Lower leg skin (tissue), 4 donors: Measurements from ENCODE around the gene MVD. TPM values are rescaled to one million over a fixed set of nuclear protein-coding genes. Genes with fewer than 3 reads are reported as not detected.

Experiments
- DNase-seq, 2 donors: peaks; one replicate each; pipeline ENCODE4 v3.0.0-alpha.2; 2019; ENCODE audit warnings: low spot score in 2 of 2
- H3K4me3 ChIP-seq: fragments of 200-600 bp; sonication (generic); 2 replicates; pipeline ENCODE4 v1.5.1; 2017; ENCODE audit warnings: mild to moderate bottlenecking, low read depth; ENCODE audit not compliant: poor library complexity, severe bottlenecking
- POLR2A ChIP-seq, 2 donors: fragments of 450-650 bp; IDR thresholded peaks; one replicate each; pipeline ENCODE4 v1.6.1; 2016 to 2017; ENCODE audit warnings: antibody characterized with exemption in 2 of 2, mild to moderate bottlenecking in 1 of 2, moderate library complexity in 1 of 2
- WGBS, 2 donors: methylation state at CpG; one replicate each; pipeline ENCODE4 v1.1.5; 2018; 5-methylcytosine and 5-hydroxymethylcytosine counted together
- intact Hi-C: fragments of 100-400 bp; cut with DNase I; formaldehyde crosslinking; loops from one replicate; pipeline ENCODE4 v1.15.0; 2023; ENCODE audit warnings: low total_unique reads
- total RNA-seq, 4 donors: library from RNA; depleted of rRNA; stranded (reverse); fragments of >200 nt; gene quantifications; one replicate each; pipeline ENCODE4 v1.1.0, GENCODE V29; 2016
- TF ChIP-seq, protein P1 (sequence below), 3 donors: fragments of 450-650 bp; IDR thresholded peaks; one replicate each; pipeline ENCODE4 v1.5.1; 2016; ENCODE audit warnings: antibody characterized with exemption in 3 of 3, mild to moderate bottlenecking in 3 of 3, moderate library complexity in 2 of 3

The MVD gene
- total RNA-seq, 4 donors from 2014 or later = 40.2 to 93.5 (median 67.1) TPM

- DNase-seq = no peak
- intact Hi-C loops = no loop called here
- H3K4me3 ChIP-seq = no peak overlapping the region
- 95 to 98% methylated on average over 15 to 27 of the region's 27 CpGs for WGBS, 2 donors
- no peak for TF ChIP-seq POLR2A (IDR thresholded peaks at IDR 0.05)
- TF ChIP-seq, protein P1, sequence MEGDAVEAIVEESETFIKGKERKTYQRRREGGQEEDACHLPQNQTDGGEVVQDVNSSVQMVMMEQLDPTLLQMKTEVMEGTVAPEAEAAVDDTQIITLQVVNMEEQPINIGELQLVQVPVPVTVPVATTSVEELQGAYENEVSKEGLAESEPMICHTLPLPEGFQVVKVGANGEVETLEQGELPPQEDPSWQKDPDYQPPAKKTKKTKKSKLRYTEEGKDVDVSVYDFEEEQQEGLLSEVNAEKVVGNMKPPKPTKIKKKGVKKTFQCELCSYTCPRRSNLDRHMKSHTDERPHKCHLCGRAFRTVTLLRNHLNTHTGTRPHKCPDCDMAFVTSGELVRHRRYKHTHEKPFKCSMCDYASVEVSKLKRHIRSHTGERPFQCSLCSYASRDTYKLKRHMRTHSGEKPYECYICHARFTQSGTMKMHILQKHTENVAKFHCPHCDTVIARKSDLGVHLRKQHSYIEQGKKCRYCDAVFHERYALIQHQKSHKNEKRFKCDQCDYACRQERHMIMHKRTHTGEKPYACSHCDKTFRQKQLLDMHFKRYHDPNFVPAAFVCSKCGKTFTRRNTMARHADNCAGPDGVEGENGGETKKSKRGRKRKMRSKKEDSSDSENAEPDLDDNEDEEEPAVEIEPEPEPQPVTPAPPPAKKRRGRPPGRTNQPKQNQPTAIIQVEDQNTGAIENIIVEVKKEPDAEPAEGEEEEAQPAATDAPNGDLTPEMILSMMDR (IDR thresholded peaks at IDR 0.05) = no peak
Measured at GRCh38 chr16:88627531-88628411, 35.1 kb downstream of the MVD start.

DNA sequence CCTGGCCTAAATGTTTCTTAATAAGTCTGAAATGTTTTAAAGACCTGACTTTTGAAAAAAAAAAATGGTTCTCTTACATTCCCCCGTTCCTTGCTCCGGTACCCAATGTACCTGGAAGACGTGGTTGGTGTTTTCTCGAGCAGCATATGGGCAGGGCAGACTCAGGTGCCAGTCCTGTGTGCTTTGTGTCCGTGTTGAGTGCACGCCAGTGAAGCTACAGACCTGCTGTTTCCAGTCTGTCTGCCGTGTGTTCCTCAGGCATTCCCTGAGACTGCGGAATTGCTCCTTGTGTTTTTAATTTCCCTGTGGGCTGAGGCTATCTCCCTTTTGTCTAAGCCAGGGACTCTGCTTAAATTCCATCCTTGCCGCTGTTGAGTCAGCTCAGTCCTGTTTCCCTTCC lies 36.2 kb downstream of the MVD start:
- intact Hi-C loops = no loop called here
- DNase-seq = no peak
- 88 to 89% methylated on average over 9 of the region's 9 CpGs for WGBS, 2 donors

DNA sequence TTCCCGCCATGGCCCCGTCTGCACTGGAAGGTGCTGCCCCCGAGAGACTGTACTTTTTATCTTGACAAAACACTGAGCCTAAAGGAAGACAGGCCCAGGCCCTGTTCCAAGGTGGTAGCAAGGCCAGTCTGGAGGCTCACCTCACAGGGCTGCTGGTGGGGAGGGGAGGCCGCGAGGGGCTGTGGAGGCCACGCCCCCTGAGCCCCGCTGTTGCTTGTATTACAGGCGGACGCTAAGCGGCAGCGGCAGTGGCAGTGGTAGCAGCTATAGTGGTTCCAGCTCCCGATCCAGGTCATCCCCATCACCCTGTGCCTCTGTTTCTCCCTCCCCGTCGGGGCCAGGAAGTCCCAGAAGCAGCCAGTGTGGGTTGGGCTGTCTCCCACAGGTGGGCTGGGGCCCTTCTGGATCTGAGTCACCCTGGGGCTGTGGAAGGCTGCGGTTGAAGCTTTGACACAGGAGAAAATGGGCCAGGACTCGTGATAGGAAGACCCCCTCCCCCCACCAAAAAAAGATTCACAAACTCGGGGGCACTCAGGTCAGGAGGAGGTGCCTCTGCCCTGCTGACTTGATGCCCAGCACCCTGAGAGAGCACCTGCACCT lies 37.8 kb downstream of the MVD start:
- no peak overlapping the region for H3K4me3 ChIP-seq
- TF ChIP-seq POLR2A (IDR thresholded peaks at IDR 0.05) = no peak
- TF ChIP-seq, protein P1 (IDR thresholded peaks at IDR 0.05) = no peak
- WGBS, 2 donors = 88 to 90% methylated on average over 10 to 11 of the region's 17 CpGs
- DNase-seq = no peak
- intact Hi-C loops = no loop called here

More for the DNA sequence above, 36.2 kb downstream of the MVD start:
- no peak for TF ChIP-seq POLR2A (IDR thresholded peaks at IDR 0.05)
- TF ChIP-seq, protein P1 (IDR thresholded peaks at IDR 0.05) = no peak
- H3K4me3 ChIP-seq = no peak overlapping the region

DNA sequence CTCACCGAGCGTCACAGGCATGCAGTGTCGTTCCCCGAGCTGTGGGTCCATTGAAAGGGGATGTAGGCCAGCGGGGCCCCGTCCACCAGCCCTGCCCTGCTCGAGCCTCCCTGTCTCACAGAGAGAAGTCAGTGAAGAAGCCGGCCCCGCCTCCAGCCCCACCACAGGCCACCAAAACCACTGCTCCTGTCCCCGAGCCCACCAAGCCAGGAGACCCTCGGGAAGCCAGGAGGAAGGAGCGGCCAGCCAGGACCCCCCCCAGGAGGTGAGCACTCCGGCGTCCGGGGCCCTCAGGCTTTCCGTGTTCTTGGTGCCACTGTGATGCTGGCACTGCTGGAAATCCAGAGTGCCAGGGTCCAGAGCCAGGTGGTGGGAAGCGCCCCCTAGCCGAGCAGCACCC lies 38.4 kb downstream of the MVD start:
- no peak for TF ChIP-seq POLR2A (IDR thresholded peaks at IDR 0.05)
- TF ChIP-seq, protein P1 (IDR thresholded peaks at IDR 0.05) = no peak
- intact Hi-C loops = no loop called here
- 95% methylated on average over 14 to 18 of the region's 18 CpGs for WGBS, 2 donors
- DNase-seq = no peak
- no peak overlapping the region for H3K4me3 ChIP-seq

DNA sequence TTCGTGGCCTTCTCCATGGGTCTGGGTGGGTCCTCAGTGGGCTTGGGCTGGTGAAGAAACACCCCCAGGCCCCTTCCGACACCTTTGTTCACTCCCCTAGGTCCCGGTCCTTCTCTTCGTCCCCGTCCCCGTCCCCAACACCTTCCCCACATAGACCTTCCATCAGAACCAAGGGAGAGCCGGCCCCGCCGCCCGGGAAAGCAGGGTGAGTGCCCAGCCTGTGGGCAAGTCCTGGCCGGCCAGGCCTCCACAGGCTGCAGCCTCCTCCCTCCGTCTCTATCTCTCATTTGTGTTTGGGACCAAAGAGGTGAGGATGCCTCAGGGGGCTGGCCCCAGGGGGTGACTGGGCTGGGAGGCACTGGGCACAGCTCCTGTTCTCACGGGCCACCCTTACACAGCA lies 39.0 kb downstream of the MVD start:
- intact Hi-C loops = no loop called here
- no peak for DNase-seq
- H3K4me3 ChIP-seq = no peak overlapping the region
- 94 to 96% methylated on average over 13 of the region's 13 CpGs for WGBS, 2 donors
- no peak for TF ChIP-seq POLR2A (IDR thresholded peaks at IDR 0.05)
- TF ChIP-seq, protein P1 (IDR thresholded peaks at IDR 0.05) = no peak
